HepG2 (cell line): Measurements from ENCODE around the gene NELFCD. TPM values are rescaled to one million over a fixed set of nuclear protein-coding genes. Genes with fewer than 3 reads are reported as not detected.

Experiments
- ATAC-seq: fragments of 200-7000 bp; cut with Tn5 transposase; 3 replicates; pipeline ENCODE4 v1.9.1; 2020; ENCODE audit warnings: mild to moderate bottlenecking, moderate library complexity
- BruUV-seq: library from RNA; stranded (reverse); fragments of 400-500 nt; replicated peaks from 2 replicates; lab custom pipeline; 2021; lab: Mats Ljungman, UMichigan
- CTCF ChIA-PET: fragments of 300-600 bp; formaldehyde crosslinking; extraction: SDS; loops from one replicate; lab custom pipeline; 2021; ENCODE audit warnings: low total read pairs, inconsistent platforms, low intra/inter-chr PET ratio; lab: Yijun Ruan, JAX
- POLR2A ChIA-PET: fragments of 350-600 bp; sonication (Branson Sonifier 250); formaldehyde crosslinking; loops from one replicate; lab custom pipeline; 2020; ENCODE audit warnings: antibody characterized with exemption, inconsistent platforms; lab: Yijun Ruan, JAX
- DNase-seq: peaks from one replicate; pipeline ENCODE4 v3.0.0-alpha.2; 2015; ENCODE audit warnings: low spot score
- FAIRE-seq: peaks from 3 replicates; lab custom pipeline; 2011; peaks lifted over from hg19 to GRCh38; lab: Jason Lieb, UNC
- H2AFZ ChIP-seq: one replicate; pipeline ENCODE4 v1.6.1; 2011; ENCODE audit warnings: low read length, inconsistent platforms
- H3K27ac ChIP-seq: fragments of 300-600 bp; 3 replicates; pipeline ENCODE4 v1.8.0; 2011; ENCODE audit warnings: mixed run types, mild to moderate bottlenecking, mixed read lengths, low read length, inconsistent platforms; ENCODE audit not compliant: insufficient read depth; ENCODE audit errors: extremely low read length
- H3K27me3 ChIP-seq, 2 experiments: fragments of 200-600 bp in 1 of 2; 2 replicates in 1 of 2; 3 replicates in 1 of 2; pipeline versions ENCODE4 v1.6.0 to v1.8.0; 2011; ENCODE audit warnings: low read length in 2 of 2, mild to moderate bottlenecking in 2 of 2, moderate library complexity in 2 of 2, inconsistent platforms in 1 of 2; ENCODE audit not compliant: insufficient read depth in 2 of 2, control insufficient read depth in 1 of 2
- H3K36me3 ChIP-seq, 2 experiments: fragments of 200-600 bp in 1 of 2; replicated peaks in 1 of 2; 2 replicates in 1 of 2; 3 replicates in 1 of 2; pipeline versions ENCODE4 v1.5.1 to v1.8.0; 2011; ENCODE audit warnings: low read length in 2 of 2, inconsistent platforms in 1 of 2; ENCODE audit not compliant: insufficient read depth in 2 of 2, control insufficient read depth in 1 of 2
- H3K4me1 ChIP-seq: 2 replicates; pipeline ENCODE4 v1.5.1; 2012; ENCODE audit warnings: low read length, inconsistent platforms; ENCODE audit not compliant: insufficient read depth
- H3K4me2 ChIP-seq: 2 replicates; pipeline ENCODE4 v1.6.0; 2011; ENCODE audit warnings: low read depth, low read length, inconsistent platforms
- H3K4me3 ChIP-seq, 3 experiments: fragments of 200-600 bp in 1 of 3; sonication (generic), shearing (Covaris generic) in 1 of 3; replicated peaks in 1 of 3; 2 replicates each; pipeline ENCODE4 v1.5.1; 2011 to 2016; ENCODE audit warnings: low read length in 3 of 3, inconsistent platforms in 2 of 3, low read depth in 2 of 3, mild to moderate bottlenecking in 2 of 3, control low read depth in 1 of 3, mixed read lengths in 1 of 3; ENCODE audit not compliant: insufficient read depth in 1 of 3
- H3K79me2 ChIP-seq: one replicate; pipeline ENCODE4 v1.6.1; 2011; ENCODE audit warnings: low read length, inconsistent platforms; ENCODE audit not compliant: insufficient read depth
- H3K9ac ChIP-seq: 2 replicates; pipeline ENCODE4 v1.6.0; 2011; ENCODE audit warnings: mild to moderate bottlenecking, low read depth, low read length, inconsistent platforms; ENCODE audit not compliant: insufficient read depth
- H3K9me3 ChIP-seq: 2 replicates; pipeline ENCODE4 v1.5.1; 2012; ENCODE audit warnings: mild to moderate bottlenecking, low read length
- H4K20me1 ChIP-seq: 2 replicates; pipeline ENCODE4 v1.6.0; 2011; ENCODE audit warnings: inconsistent platforms, mild to moderate bottlenecking, low read length, moderate library complexity; ENCODE audit not compliant: insufficient read depth
- ATF7 ChIP-seq, 2 experiments: fragments of 450-650 bp in 1 of 2; sonication (generic) in 1 of 2; formaldehyde crosslinking in 1 of 2; IDR thresholded peaks; 2 replicates each; pipeline versions ENCODE4 v1.4.0 to v1.6.1; 2016 to 2020; ENCODE audit warnings: antibody characterized with exemption in 1 of 2, mild to moderate bottlenecking in 1 of 2, missing genetic modification reagents in 1 of 2
- CREBL2 ChIP-seq: sonication (generic); formaldehyde crosslinking; IDR thresholded peaks from 2 replicates; pipeline ENCODE4 v1.8.1; 2023; ENCODE audit warnings: missing genetic modification reagents, mild to moderate bottlenecking, borderline replicate concordance
- EP300 ChIP-seq, 3 experiments: sonication (generic) in 1 of 3; formaldehyde crosslinking in 1 of 3; IDR thresholded peaks; 2 replicates each; pipeline versions ENCODE4 v1.5.1 to v1.6.1; 2011 to 2020; ENCODE audit warnings: low read depth in 2 of 3, low read length in 2 of 3, borderline replicate concordance in 1 of 3, improper control_type of control experiment in 1 of 3, mild to moderate bottlenecking in 1 of 3, missing genetic modification reagents in 1 of 3, moderate library complexity in 1 of 3
- FOXO1 ChIP-seq: sonication (generic); formaldehyde crosslinking; IDR thresholded peaks from 2 replicates; pipeline ENCODE4 v1.4.0; 2020; ENCODE audit warnings: missing genetic modification reagents
- GABPA ChIP-seq, 2 experiments: IDR thresholded peaks; 2 replicates each; pipeline ENCODE4 v1.6.1; 2011 to 2016; ENCODE audit warnings: low read depth in 2 of 2, low read length in 1 of 2, missing biosample characterization in 1 of 2, missing genetic modification characterization in 1 of 2
- GMEB1 ChIP-seq: sonication (generic); formaldehyde crosslinking; IDR thresholded peaks from 2 replicates; pipeline ENCODE4 v1.5.1; 2020; ENCODE audit warnings: missing genetic modification reagents, mild to moderate bottlenecking, borderline replicate concordance
- JARID2 ChIP-seq: sonication (generic); formaldehyde crosslinking; IDR thresholded peaks from 2 replicates; pipeline ENCODE4 v1.8.1; 2023; ENCODE audit warnings: missing genetic modification reagents, inconsistent platforms; ENCODE audit not compliant: insufficient replicate concordance
- KAT2B ChIP-seq: fragments of 150-350 bp; IDR thresholded peaks from 2 replicates; pipeline ENCODE4 v1.6.1; 2014; ENCODE audit warnings: low read depth, low read length, borderline replicate concordance
- LBX2 ChIP-seq: sonication (generic); formaldehyde crosslinking; IDR thresholded peaks from 2 replicates; pipeline ENCODE4 v1.5.0; 2020; ENCODE audit warnings: missing genetic modification reagents, mild to moderate bottlenecking, borderline replicate concordance
- MAZ ChIP-seq, 2 experiments: sonication (generic) in 1 of 2; formaldehyde crosslinking in 1 of 2; IDR thresholded peaks; 2 replicates each; pipeline versions ENCODE4 v1.5.0 to v1.6.1; 2012 to 2020; ENCODE audit warnings: low read depth in 2 of 2, mild to moderate bottlenecking in 2 of 2, borderline replicate concordance in 1 of 2, improper control_type of control experiment in 1 of 2, low read length in 1 of 2, missing genetic modification reagents in 1 of 2, moderate library complexity in 1 of 2
- MEIS1 ChIP-seq: sonication (generic); formaldehyde crosslinking; IDR thresholded peaks from 2 replicates; pipeline ENCODE4 v1.9.0; 2021; ENCODE audit warnings: mild to moderate bottlenecking, missing genetic modification reagents, moderate library complexity, borderline replicate concordance
- NFE2 ChIP-seq: sonication (generic); formaldehyde crosslinking; IDR thresholded peaks from 2 replicates; pipeline ENCODE4 v1.4.0; 2020; ENCODE audit warnings: missing genetic modification reagents
- NR2F6 ChIP-seq, 2 experiments: IDR thresholded peaks; 2 replicates each; pipeline ENCODE4 v1.6.1; 2016; ENCODE audit warnings: antibody characterized with exemption in 1 of 2, mild to moderate bottlenecking in 1 of 2
- PHB2 ChIP-seq: fragments of 450-650 bp; IDR thresholded peaks from 2 replicates; pipeline ENCODE4 v1.6.1; 2018; ENCODE audit not compliant: partially characterized antibody
- PRDM15 ChIP-seq: sonication (generic); formaldehyde crosslinking; IDR thresholded peaks from 2 replicates; pipeline ENCODE4 v1.4.0; 2020; ENCODE audit warnings: missing genetic modification reagents
- SRY ChIP-seq: sonication (generic); formaldehyde crosslinking; IDR thresholded peaks from 2 replicates; pipeline ENCODE4 v1.8.0; 2022; ENCODE audit warnings: mild to moderate bottlenecking, missing genetic modification reagents
- ZNF557 ChIP-seq: sonication (generic); formaldehyde crosslinking; IDR thresholded peaks from 2 replicates; pipeline ENCODE4 v1.4.0; 2020; ENCODE audit warnings: missing genetic modification reagents
- WGBS: methylation state at CpG from one replicate; pipeline ENCODE4 v1.1.6; 2017; ENCODE audit warnings: low lambda C conversion rate; 5-methylcytosine and 5-hydroxymethylcytosine counted together
- in situ Hi-C: cut with HindIII; loops from 2 replicates; pipeline ENCODE4 v1.10.0; 2017; ENCODE audit warnings: low pct_unique_long_range_greater_than_20kb; ENCODE audit not compliant: extremely low pct_ligation_motif_present
- intact Hi-C: fragments of 100-400 bp; cut with micrococcal nuclease; formaldehyde crosslinking; loops from one replicate; pipeline ENCODE4 v1.10.0; 2022; ENCODE audit not compliant: unreplicated experiment
- polyA plus RNA-seq, 8 experiments: library from polyadenylated mRNA; depleted of rRNA in 3 of 8; stranded (reverse) in 7 of 8; unstranded in 1 of 8; fragments of >200 nt; fragmentation: Illumina TruSeq in 4 of 8; extraction: Trizol in 4 of 8; gene quantifications; 2 replicates each; pipeline versions ENCODE4 v1.2.1 to v1.2.3, GENCODE V29; 2011 to 2016; ENCODE audit warnings: low read depth in 4 of 8, missing spikeins in 1 of 8, mixed read lengths in 1 of 8; ENCODE audit not compliant: insufficient read depth in 1 of 8
- total RNA-seq, 5 experiments: library from RNA; depleted of rRNA; stranded (reverse); fragments of >200 nt; fragmentation: Illumina TruSeq; extraction: Trizol; gene quantifications; 2 replicates each; pipeline ENCODE4 v1.2.3, GENCODE V29; 2016; ENCODE audit warnings: low read depth in 1 of 5

The NELFCD gene
- total and polyA plus RNA-seq, 2 of the 13 experiments (the other 11 are each of a cell fraction or from before 2014, with no cell fraction given): 159 to 203 TPM

GRCh38 chr20:58970146-58970545 lies 10.9 kb upstream of the NELFCD start:
- POLR2A ChIA-PET: no interaction called here
- DNase-seq: no peak
- Histone ChIP-seq H3K4me1 (peaks cover 9% of the 10 kb centered on the region), H3K9me3 (peaks cover 10% of the 10 kb centered on the region), H3K4me3 (no peak overlapping the region), H3K27me3 (peaks cover 7 to 37% of the 10 kb centered on the region in 2 experiments; a peak in 3 of 5 replicates), H3K4me2 (no peak overlapping the region), H3K9ac (no peak overlapping the region), H2AFZ (no peak overlapping the region), H3K27ac (no peak overlapping the region), H3K79me2 (no peaks in the 10 kb centered on the region), H4K20me1 (no peaks in the 10 kb centered on the region), H3K36me3 (no peaks in the 10 kb centered on the region)
- BruUV-seq: no TSS peak
- CTCF ChIA-PET: no interaction called here
- in situ Hi-C loops (no loop called here), intact Hi-C loops (no loop called here)
- FAIRE-seq: no peak
- ATAC-seq: no peak
- 50% methylated on average over 1 of the region's 1 CpG for WGBS
- TF ChIP-seq NFE2 (CRISPR knock-in tag) (no peak), MEIS1 (CRISPR knock-in tag) (no peak), GABPA (IDR thresholded peaks at IDR 0.05; ENCODE audit: low read depth, low read length) (no peak), GABPA (CRISPR knock-in tag; IDR thresholded peaks at IDR 0.05; ENCODE audit: low read depth) (no peak), PRDM15 (CRISPR knock-in tag) (no peak), CREBL2 (CRISPR knock-in tag) (no peak), LBX2 (CRISPR knock-in tag) (no peak), ZNF557 (CRISPR knock-in tag) (no peak), GMEB1 (no peak), MAZ (IDR thresholded peaks at IDR 0.05; ENCODE audit: borderline replicate concordance, low read depth, low read length) (no peak), MAZ (CRISPR knock-in tag; IDR thresholded peaks at IDR 0.05; ENCODE audit: low read depth) (no peak), PHB2 (no peak), JARID2 (CRISPR knock-in tag) (no peak), FOXO1 (CRISPR knock-in tag) (no peak), KAT2B (no peak), NR2F6 (IDR thresholded peaks at IDR 0.05) (no peak), NR2F6 (CRISPR knock-in tag; IDR thresholded peaks at IDR 0.05) (no peak), ATF7 (IDR thresholded peaks at IDR 0.05) (no peak), ATF7 (CRISPR knock-in tag; IDR thresholded peaks at IDR 0.05) (no peak), EP300 (IDR thresholded peaks at IDR 0.05; ENCODE audit: low read depth in 2 of 2, low read length in 2 of 2) (no peak), EP300 (CRISPR knock-in tag; IDR thresholded peaks at IDR 0.05; ENCODE audit: borderline replicate concordance) (no peak), SRY (CRISPR knock-in tag) (no peak)
